ENCODE results near the gene WDR59.

DNA sequence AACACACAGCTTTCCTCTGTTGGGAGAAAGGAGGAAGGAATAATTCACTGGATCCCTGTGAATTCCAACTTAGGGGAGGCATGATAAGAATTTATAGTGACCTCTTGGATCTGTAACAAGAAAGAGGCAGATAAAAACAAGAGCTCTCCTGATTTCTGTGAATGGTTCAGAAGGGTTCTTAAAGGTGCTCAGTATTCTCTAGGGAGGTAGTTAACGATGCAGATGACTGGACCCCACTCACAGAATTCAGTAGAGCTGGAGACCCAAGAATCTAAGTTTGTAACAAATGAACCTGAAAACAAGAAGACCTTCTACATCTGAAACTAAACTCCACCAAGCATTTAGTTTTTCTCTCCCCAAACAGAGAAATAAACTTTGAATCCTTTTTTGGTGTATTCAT is 22.5 kb upstream of the WDR59 start:
- TF ChIP-seq, protein P1, sequence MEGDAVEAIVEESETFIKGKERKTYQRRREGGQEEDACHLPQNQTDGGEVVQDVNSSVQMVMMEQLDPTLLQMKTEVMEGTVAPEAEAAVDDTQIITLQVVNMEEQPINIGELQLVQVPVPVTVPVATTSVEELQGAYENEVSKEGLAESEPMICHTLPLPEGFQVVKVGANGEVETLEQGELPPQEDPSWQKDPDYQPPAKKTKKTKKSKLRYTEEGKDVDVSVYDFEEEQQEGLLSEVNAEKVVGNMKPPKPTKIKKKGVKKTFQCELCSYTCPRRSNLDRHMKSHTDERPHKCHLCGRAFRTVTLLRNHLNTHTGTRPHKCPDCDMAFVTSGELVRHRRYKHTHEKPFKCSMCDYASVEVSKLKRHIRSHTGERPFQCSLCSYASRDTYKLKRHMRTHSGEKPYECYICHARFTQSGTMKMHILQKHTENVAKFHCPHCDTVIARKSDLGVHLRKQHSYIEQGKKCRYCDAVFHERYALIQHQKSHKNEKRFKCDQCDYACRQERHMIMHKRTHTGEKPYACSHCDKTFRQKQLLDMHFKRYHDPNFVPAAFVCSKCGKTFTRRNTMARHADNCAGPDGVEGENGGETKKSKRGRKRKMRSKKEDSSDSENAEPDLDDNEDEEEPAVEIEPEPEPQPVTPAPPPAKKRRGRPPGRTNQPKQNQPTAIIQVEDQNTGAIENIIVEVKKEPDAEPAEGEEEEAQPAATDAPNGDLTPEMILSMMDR (IDR thresholded peaks at IDR 0.05): no peak
- no peak for TF ChIP-seq EZH2phosphoT487 (IDR thresholded peaks at IDR 0.05)
- no peak for TF ChIP-seq EZH2 (IDR thresholded peaks at IDR 0.05)

Measured in neural progenitor cell (in vitro differentiated cells).